Measurements from ENCODE around the gene MID1. TPM values are rescaled to one million over a fixed set of nuclear protein-coding genes. Genes with fewer than 3 reads are reported as not detected.

Gene MID1
- polyA plus RNA-seq, 2 of the 4 experiments (the other 2 are of a cell fraction) = 59.5 to 106 TPM

DNA sequence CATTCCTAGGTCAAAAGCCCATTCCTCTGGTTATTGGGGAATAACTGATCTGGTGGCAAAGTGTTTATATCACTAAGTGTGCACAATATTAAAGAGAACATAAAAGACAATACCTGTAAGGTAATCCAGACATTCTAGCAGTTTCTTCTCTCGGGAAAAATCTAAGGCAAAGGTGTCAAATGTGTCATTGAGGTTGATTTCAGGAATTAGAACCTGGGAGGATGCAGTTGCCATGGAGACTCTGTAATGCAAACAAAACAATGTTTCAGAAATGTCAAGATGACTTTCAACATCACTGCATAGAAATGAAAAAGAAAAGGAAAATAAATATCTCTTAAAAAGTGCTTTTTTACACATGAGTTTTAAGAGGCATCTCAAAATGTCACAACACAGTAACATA, 145.9 kb downstream of the MID1 start (continued):
- TF ChIP-seq, protein P1, sequence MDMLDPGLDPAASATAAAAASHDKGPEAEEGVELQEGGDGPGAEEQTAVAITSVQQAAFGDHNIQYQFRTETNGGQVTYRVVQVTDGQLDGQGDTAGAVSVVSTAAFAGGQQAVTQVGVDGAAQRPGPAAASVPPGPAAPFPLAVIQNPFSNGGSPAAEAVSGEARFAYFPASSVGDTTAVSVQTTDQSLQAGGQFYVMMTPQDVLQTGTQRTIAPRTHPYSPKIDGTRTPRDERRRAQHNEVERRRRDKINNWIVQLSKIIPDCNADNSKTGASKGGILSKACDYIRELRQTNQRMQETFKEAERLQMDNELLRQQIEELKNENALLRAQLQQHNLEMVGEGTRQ (IDR thresholded peaks at IDR 0.05) = no peak
- no peak for TF ChIP-seq EHF (CRISPR knock-in tag; IDR thresholded peaks at IDR 0.05)

GRCh38 chrX:10471418-10471817, 149.0 kb downstream of the MID1 start:
- Histone ChIP-seq H3K4me3 (no peak overlapping the region), H3K4me2 (no peak overlapping the region), H3K9me3 (no peaks in the 10 kb centered on the region), H3K4me1 (peaks cover 34% of the 10 kb centered on the region), H3K27ac (no peak overlapping the region)
- 98% methylated on average over 3 of the region's 3 CpGs for whole genome bisulfite sequencing (ENCODE audit: missing lambda C conversion rate)
- ATAC-seq (no peak), FAIRE-seq (no peak), DNase-seq (ENCODE audit: low read depth in 1 of 2, low spot score in 1 of 2) (no peak)
- POLR2A ChIA-PET = no interaction called here
- TF ChIP-seq RAD21 (conservative IDR thresholded peaks at IDR 0.05 in 1 of 2, IDR thresholded peaks at IDR 0.05 in 1 of 2) (no peak), HOXB5 (CRISPR knock-in tag; IDR thresholded peaks at IDR 0.05) (no peak), HOXA7 (CRISPR knock-in tag; IDR thresholded peaks at IDR 0.05) (no peak), FOSB (CRISPR knock-in tag; IDR thresholded peaks at IDR 0.05) (no peak), ESRRA (IDR thresholded peaks at IDR 0.05; ENCODE audit: borderline replicate concordance, low read length) (no peak), TFCP2L1 (CRISPR knock-in tag; IDR thresholded peaks at IDR 0.05) (no peak), POLR2AphosphoS2 (conservative IDR thresholded peaks at IDR 0.05; ENCODE audit: low read length) (no peak), TP53 (CRISPR knock-in tag; IDR thresholded peaks at IDR 0.05) (no peak), MAZ (IDR thresholded peaks at IDR 0.05; ENCODE audit: borderline replicate concordance, low read depth, low read length) (no peak), CBX8 (IDR thresholded peaks at IDR 0.05) (no peak), JUNB (IDR thresholded peaks at IDR 0.05) (no peak), KDM1A (IDR thresholded peaks at IDR 0.05; ENCODE audit: low read depth) (no peak), MAFK (IDR thresholded peaks at IDR 0.05; ENCODE audit: partially characterized antibody) (no peak), REST (IDR thresholded peaks at IDR 0.05) (no peak)
- CTCF ChIA-PET = no interaction called here

GRCh38 chrX:10470009-10470408, 150.4 kb downstream of the MID1 start:
- DNase-seq (ENCODE audit: low read depth in 1 of 2, low spot score in 1 of 2) = no peak

More at GRCh38 chrX:10470009-10470408, 150.4 kb downstream of the MID1 start:
- Histone ChIP-seq H3K4me1 (peaks cover 29% of the 10 kb centered on the region), H3K9me3 (no peaks in the 10 kb centered on the region), H3K4me3 (no peak overlapping the region), H3K4me2 (no peak overlapping the region), H3K27ac (no peak overlapping the region)
- ChIA-PET POLR2A (no interaction called here), CTCF (no interaction called here)
- ATAC-seq = no peak
- TF ChIP-seq CHD2 (IDR thresholded peaks at IDR 0.05; ENCODE audit: low read length, partially characterized antibody) (no peak), RAD21 (conservative IDR thresholded peaks at IDR 0.05 in 1 of 2, IDR thresholded peaks at IDR 0.05 in 1 of 2) (no peak), NPAS2 (CRISPR knock-in tag; IDR thresholded peaks at IDR 0.05; ENCODE audit: borderline replicate concordance) (no peak), NR3C1 (IDR thresholded peaks at IDR 0.05) (no peak), HOXB13 (CRISPR knock-in tag; IDR thresholded peaks at IDR 0.05; ENCODE audit: low read depth) (no peak), CTCF (IDR thresholded peaks at IDR 0.05) (no peak), CHD4 (IDR thresholded peaks at IDR 0.05; ENCODE audit: borderline replicate concordance) (no peak), FOSL2 (IDR thresholded peaks at IDR 0.05) (no peak), FOSL2 (CRISPR knock-in tag; IDR thresholded peaks at IDR 0.05) (no peak), CBX2 (IDR thresholded peaks at IDR 0.05; ENCODE audit: borderline replicate concordance, low read depth) (no peak), HDAC2 (IDR thresholded peaks at IDR 0.05) (no peak), POLR2A (IDR thresholded peaks at IDR 0.05; ENCODE audit: low read length) (no peak), KDM1A (IDR thresholded peaks at IDR 0.05; ENCODE audit: low read depth) (no peak), HMGXB4 (CRISPR knock-in tag; IDR thresholded peaks at IDR 0.05; ENCODE audit: borderline replicate concordance) (no peak), MAX (IDR thresholded peaks at IDR 0.05) (no peak), TFCP2L1 (CRISPR knock-in tag; IDR thresholded peaks at IDR 0.05) (no peak), ZSCAN20 (CRISPR knock-in tag; IDR thresholded peaks at IDR 0.05) (no peak), RFX5 (IDR thresholded peaks at IDR 0.05) (no peak), PHF8 (IDR thresholded peaks at IDR 0.05; ENCODE audit: borderline replicate concordance, low read depth) (no peak), EHF (CRISPR knock-in tag; IDR thresholded peaks at IDR 0.05) (no peak)
- no peak for FAIRE-seq
